ENCODE results near the gene MYMX. TPM values are rescaled to one million over a fixed set of nuclear protein-coding genes. Genes with fewer than 3 reads are reported as not detected.

MYMX gene
- total RNA-seq, 6 donors from 2014 or later, result 0.46 TPM; not detected in 5

DNA sequence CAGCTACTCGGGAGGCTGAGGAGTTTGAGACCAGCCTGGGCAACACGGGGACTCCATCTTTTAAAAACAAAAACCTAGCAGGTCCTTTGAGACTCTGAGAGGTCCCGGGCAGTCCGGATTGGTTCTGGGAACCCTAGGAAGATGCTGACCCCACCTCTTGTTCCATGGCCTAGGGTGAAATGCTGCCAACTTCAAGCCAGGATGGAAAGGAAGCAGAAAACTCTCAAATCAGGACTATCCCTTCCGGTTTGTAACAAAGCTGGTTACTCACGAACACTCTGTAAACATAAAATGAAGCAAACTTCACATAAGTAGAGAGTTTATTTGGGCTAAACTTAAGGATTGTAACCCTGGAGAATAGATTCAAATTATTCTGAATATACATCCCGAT is 30.1 kb upstream of the MYMX start:
- Histone ChIP-seq H3K36me3 (no peaks in the 10 kb centered on the region), H3K9me3 (no peaks in the 10 kb centered on the region), H3K27ac (peak overlapping the region in 2 of 4 donors; percentile 18 to 61), H3K4me1 (peaks cover 0 to 5% (median 2%) of the 10 kb centered on the region in 4 donors), H3K27me3 (no peaks in the 10 kb centered on the region), H3K4me3 (no peak overlapping the region)
- no peak for ATAC-seq (ENCODE audit: low FRiP score in 2 of 2)
- no peak for DNase-seq
- 54 to 67% methylated on average over 7 of the region's 7 CpGs for WGBS, 2 donors
- TF ChIP-seq EP300 (IDR thresholded peaks at IDR 0.05) (no peak), POLR2A (IDR thresholded peaks at IDR 0.05) (no peak), POLR2AphosphoS5 (IDR thresholded peaks at IDR 0.05) (no peak)
- TF ChIP-seq, protein P1, sequence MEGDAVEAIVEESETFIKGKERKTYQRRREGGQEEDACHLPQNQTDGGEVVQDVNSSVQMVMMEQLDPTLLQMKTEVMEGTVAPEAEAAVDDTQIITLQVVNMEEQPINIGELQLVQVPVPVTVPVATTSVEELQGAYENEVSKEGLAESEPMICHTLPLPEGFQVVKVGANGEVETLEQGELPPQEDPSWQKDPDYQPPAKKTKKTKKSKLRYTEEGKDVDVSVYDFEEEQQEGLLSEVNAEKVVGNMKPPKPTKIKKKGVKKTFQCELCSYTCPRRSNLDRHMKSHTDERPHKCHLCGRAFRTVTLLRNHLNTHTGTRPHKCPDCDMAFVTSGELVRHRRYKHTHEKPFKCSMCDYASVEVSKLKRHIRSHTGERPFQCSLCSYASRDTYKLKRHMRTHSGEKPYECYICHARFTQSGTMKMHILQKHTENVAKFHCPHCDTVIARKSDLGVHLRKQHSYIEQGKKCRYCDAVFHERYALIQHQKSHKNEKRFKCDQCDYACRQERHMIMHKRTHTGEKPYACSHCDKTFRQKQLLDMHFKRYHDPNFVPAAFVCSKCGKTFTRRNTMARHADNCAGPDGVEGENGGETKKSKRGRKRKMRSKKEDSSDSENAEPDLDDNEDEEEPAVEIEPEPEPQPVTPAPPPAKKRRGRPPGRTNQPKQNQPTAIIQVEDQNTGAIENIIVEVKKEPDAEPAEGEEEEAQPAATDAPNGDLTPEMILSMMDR (IDR thresholded peaks at IDR 0.05), result no peak

DNA sequence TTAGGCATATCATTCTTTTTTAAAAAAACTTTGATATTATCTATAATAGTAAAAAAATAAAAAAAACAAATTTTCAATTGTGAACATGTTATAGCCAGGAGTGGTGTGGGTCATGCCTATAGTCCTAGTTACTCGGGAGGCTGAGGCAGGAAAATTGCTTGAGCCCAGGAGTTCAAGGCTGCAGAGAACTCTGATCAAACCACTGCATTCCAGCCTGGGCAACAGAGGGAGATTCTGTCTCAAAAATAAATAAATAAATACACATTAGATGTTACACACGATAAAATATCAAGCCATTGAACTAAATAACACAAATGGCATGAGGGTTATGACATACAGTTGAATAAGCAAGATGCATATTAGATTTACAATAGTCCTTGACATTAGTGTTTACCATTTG is 27.9 kb upstream of the MYMX start:
- Histone ChIP-seq H3K27me3 (no peaks in the 10 kb centered on the region), H3K36me3 (no peaks in the 10 kb centered on the region), H3K27ac (no peak overlapping the region), H3K4me3 (no peak overlapping the region), H3K9me3 (no peaks in the 10 kb centered on the region), H3K4me1 (peaks cover 7 to 11% (median 10%) of the 10 kb centered on the region in 4 donors)
- TF ChIP-seq EP300 (IDR thresholded peaks at IDR 0.05), result no peak
- TF ChIP-seq POLR2A (IDR thresholded peaks at IDR 0.05), result no peak
- TF ChIP-seq, protein P1 (IDR thresholded peaks at IDR 0.05), result no peak
- TF ChIP-seq POLR2AphosphoS5 (IDR thresholded peaks at IDR 0.05), result no peak
- ATAC-seq (ENCODE audit: low FRiP score in 2 of 2) (no peak), DNase-seq (no peak)
- WGBS, 2 donors, result 79 to 87% methylated on average over 2 of the region's 2 CpGs

DNA sequence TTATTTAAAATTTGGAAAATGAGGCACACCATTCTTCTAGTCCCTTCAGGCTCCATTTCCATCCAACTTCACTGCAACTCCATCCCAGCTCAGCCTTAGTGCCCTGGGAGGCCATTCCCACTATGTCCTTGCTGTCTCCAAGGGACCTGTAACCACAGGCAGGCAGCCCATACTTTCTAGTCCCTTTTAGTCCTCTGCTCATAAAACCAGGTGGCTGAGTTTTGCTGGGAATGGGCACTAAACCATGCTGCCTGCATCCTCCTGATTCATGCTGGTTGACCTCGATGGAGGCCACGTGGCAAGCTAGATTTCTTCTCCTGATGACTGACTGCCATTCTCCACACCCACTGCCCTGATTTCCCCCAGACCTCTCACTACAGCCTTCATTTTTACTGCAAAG is 27.5 kb upstream of the MYMX start:
- Histone ChIP-seq H3K27ac (no peak overlapping the region), H3K4me1 (peaks cover 7 to 11% (median 10%) of the 10 kb centered on the region in 4 donors), H3K9me3 (no peaks in the 10 kb centered on the region), H3K4me3 (no peak overlapping the region), H3K36me3 (no peaks in the 10 kb centered on the region), H3K27me3 (no peaks in the 10 kb centered on the region)
- DNase-seq, result no peak
- TF ChIP-seq POLR2A (IDR thresholded peaks at IDR 0.05) (no peak), EP300 (IDR thresholded peaks at IDR 0.05) (no peak), POLR2AphosphoS5 (IDR thresholded peaks at IDR 0.05) (no peak)
- TF ChIP-seq, protein P1 (IDR thresholded peaks at IDR 0.05), result no peak
- ATAC-seq (ENCODE audit: low FRiP score in 2 of 2), result no peak
- 71% methylated on average over 2 of the region's 2 CpGs for WGBS, 2 donors

DNA sequence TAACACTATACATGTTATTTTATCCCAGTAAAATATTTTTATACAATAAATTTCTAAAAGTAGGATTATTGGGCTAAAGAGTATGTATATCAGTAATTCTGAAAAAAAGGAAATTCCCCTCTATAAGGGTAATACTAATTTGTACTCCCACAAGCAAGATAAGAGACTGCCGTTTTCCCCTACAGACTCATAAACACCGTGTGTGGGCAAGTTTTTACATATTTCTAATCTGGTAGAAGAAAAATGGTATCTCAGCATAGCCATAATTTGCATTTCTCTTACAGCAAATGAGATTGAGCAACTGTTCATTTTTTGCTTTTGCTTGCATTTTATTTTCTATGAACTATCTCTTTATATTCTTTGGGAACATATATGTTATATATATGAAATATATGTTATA is 26.0 kb upstream of the MYMX start:
- Histone ChIP-seq H3K4me3 (no peak overlapping the region), H3K4me1 (peaks cover 7 to 11% (median 10%) of the 10 kb centered on the region in 4 donors), H3K27ac (no peak overlapping the region), H3K27me3 (no peaks in the 10 kb centered on the region), H3K9me3 (no peaks in the 10 kb centered on the region), H3K36me3 (no peaks in the 10 kb centered on the region)
- ATAC-seq (ENCODE audit: low FRiP score in 2 of 2) (no peak), DNase-seq (no peak)
- WGBS, 2 donors, result 35 to 37% methylated on average over 2 of the region's 2 CpGs
- TF ChIP-seq POLR2A (IDR thresholded peaks at IDR 0.05) (no peak), POLR2AphosphoS5 (IDR thresholded peaks at IDR 0.05) (no peak), EP300 (IDR thresholded peaks at IDR 0.05) (no peak)
- TF ChIP-seq, protein P1 (IDR thresholded peaks at IDR 0.05), result no peak

DNA sequence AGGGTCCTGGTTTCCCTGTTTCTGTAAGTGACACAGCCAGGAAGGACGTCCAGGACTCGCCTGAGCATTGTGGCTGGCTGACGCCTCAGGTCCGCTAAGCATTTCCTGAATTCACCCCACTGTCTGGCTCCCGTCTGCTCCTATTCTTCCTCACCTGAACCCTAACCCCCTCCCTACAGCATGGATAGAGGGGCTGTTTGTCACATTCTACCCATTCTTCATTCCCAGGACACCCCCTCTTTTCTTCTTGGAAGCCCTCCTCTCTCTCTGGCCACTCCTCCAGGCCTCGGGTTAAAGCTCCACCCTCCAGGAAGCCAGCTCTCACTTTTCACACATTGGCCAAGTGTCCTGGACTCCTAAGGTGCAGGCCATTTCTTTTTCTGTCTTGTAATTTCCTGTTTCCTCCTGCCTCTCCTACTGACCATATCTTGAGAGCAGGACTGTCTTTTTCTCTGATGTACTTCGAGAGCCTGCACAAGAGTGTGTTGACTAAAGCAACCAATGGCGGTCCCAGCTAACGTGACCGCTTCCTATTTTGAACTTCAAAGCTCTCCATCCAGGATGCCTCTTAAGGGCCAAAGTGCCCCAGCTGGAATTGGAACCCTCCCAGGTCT is 24.2 kb upstream of the MYMX start:
- peak overlapping the region in 1 of 4 donors; percentile 60 for H3K27ac ChIP-seq
- 33 to 44% methylated on average over 10 of the region's 10 CpGs for WGBS, 2 donors

More for the DNA sequence above, 24.2 kb upstream of the MYMX start:
- Histone ChIP-seq H3K9me3 (no peaks in the 10 kb centered on the region), H3K27me3 (no peaks in the 10 kb centered on the region), H3K36me3 (no peaks in the 10 kb centered on the region), H3K4me3 (peak overlapping the region in 2 of 4 donors; percentile 23), H3K4me1 (peaks cover 4 to 11% (median 8%) of the 10 kb centered on the region in 4 donors)
- ATAC-seq (ENCODE audit: low FRiP score in 2 of 2), result peak; percentile 53 to 62
- TF ChIP-seq POLR2AphosphoS5 (IDR thresholded peaks at IDR 0.05), result no peak
- TF ChIP-seq, protein P1 (IDR thresholded peaks at IDR 0.05), result no peak
- no peak for TF ChIP-seq EP300 (IDR thresholded peaks at IDR 0.05)
- TF ChIP-seq POLR2A (IDR thresholded peaks at IDR 0.05), result no peak
- DNase-seq, result peak in 1 of 2 donors; percentile 26
